ENCODE data around the gene TCTN2.

The TCTN2 gene

GRCh38 chr12:123634142-123634561 is 36.8 kb upstream of the TCTN2 start:
- no peaks in the 10 kb centered on the region for H3K27me3 ChIP-seq (ENCODE audit: insufficient read depth, low read length, poor library complexity)
- no peaks in the 10 kb centered on the region for H4K20me1 ChIP-seq (ENCODE audit: insufficient read depth, low read length)
- ATAC-seq (ENCODE audit: insufficient read depth, low read depth): no peak
- H3K4me1 ChIP-seq (ENCODE audit: insufficient read depth, low read length): peaks cover 26% of the 10 kb centered on the region
- no peaks in the 10 kb centered on the region for H3K9me3 ChIP-seq (ENCODE audit: insufficient read depth, low read length, severe bottlenecking)
- H3K4me2 ChIP-seq (ENCODE audit: insufficient read depth, low read length): peak overlapping the region; percentile 66
- peak overlapping the region; percentile 95 for H3K27ac ChIP-seq (ENCODE audit: low read length)
- peak overlapping the region; percentile 96 to 98 for H3K4me3 ChIP-seq (ENCODE audit: low read depth in 1 of 2, low read length in 2 of 2)
- no peak for TF ChIP-seq CTCF (IDR thresholded peaks at IDR 0.05; ENCODE audit: borderline replicate concordance, extremely low read depth, low read length, poor library complexity, severe bottlenecking)
- TF ChIP-seq EZH2 (IDR thresholded peaks at IDR 0.05; ENCODE audit: borderline replicate concordance, low read depth, low read length, severe bottlenecking): no peak
- DNase-seq: peak; percentile 24
- peaks cover 61% of the 10 kb centered on the region for H3K79me2 ChIP-seq (ENCODE audit: insufficient read depth, low read length)
- peak overlapping the region; percentile 99 for H2AFZ ChIP-seq (ENCODE audit: low read depth, low read length)
- H3K9ac ChIP-seq (ENCODE audit: low read depth, low read length): peak overlapping the region; percentile 96
- peaks cover 19% of the 10 kb centered on the region for H3K36me3 ChIP-seq (ENCODE audit: insufficient read depth, low read length)

DNA sequence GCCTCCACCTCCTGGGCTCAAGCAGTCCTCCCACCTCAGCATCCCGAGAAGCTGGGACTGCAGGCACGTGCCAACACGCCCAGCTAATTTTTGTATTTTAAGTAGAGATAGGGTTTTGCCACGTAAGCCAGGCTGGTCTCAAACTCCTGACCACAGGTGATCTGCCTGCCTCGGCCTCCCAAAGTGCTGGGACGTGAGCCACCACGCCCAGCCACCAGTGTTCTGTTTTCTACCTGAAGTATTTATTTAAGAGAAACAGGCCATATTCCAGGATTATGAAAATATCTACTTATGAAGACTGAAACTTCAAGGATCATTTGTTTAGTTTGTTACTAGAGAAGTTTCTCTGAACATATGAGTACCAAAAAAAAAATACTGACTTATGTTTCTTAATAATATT is 27.0 kb upstream of the TCTN2 start:
- no peaks in the 10 kb centered on the region for H3K4me1 ChIP-seq (ENCODE audit: insufficient read depth, low read length)
- no peak overlapping the region for H3K4me3 ChIP-seq (ENCODE audit: low read depth in 1 of 2, low read length in 2 of 2)
- no peak for DNase-seq
- H3K9me3 ChIP-seq (ENCODE audit: insufficient read depth, low read length, severe bottlenecking): no peaks in the 10 kb centered on the region
- H4K20me1 ChIP-seq (ENCODE audit: insufficient read depth, low read length): no peaks in the 10 kb centered on the region
- H3K27ac ChIP-seq (ENCODE audit: low read length): no peak overlapping the region
- peaks cover 17% of the 10 kb centered on the region for H3K79me2 ChIP-seq (ENCODE audit: insufficient read depth, low read length)
- no peak overlapping the region for H3K4me2 ChIP-seq (ENCODE audit: insufficient read depth, low read length)
- no peaks in the 10 kb centered on the region for H3K27me3 ChIP-seq (ENCODE audit: insufficient read depth, low read length, poor library complexity)
- H2AFZ ChIP-seq (ENCODE audit: low read depth, low read length): no peak overlapping the region
- H3K36me3 ChIP-seq (ENCODE audit: insufficient read depth, low read length): peaks cover 69% of the 10 kb centered on the region
- TF ChIP-seq EZH2 (IDR thresholded peaks at IDR 0.05; ENCODE audit: borderline replicate concordance, low read depth, low read length, severe bottlenecking): no peak
- no peak for TF ChIP-seq CTCF (IDR thresholded peaks at IDR 0.05; ENCODE audit: borderline replicate concordance, extremely low read depth, low read length, poor library complexity, severe bottlenecking)
- no peak overlapping the region for H3K9ac ChIP-seq (ENCODE audit: low read depth, low read length)
- ATAC-seq (ENCODE audit: insufficient read depth, low read depth): no peak

DNA sequence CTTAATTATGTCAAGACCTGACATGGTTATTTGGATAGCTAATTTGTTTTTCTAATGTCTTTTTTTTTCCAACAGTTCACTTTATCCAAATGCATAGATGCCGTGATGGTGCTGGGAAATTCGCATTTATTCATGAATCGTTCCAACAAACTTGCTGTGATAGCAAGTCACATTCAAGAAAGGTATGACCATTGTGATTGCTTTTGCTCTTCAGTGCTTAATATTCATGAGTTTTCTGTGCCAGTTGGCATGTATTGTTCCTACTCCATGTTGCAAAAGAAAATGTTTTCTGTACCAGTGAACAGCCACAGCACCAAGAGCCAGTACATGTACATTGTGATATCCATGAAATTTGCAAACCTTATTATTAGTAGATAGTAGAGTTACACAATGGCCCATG is 25.5 kb upstream of the TCTN2 start:
- Histone ChIP-seq H3K79me2 (ENCODE audit: insufficient read depth, low read length) (peaks cover 15% of the 10 kb centered on the region), H3K4me1 (ENCODE audit: insufficient read depth, low read length) (no peaks in the 10 kb centered on the region), H3K27ac (ENCODE audit: low read length) (no peak overlapping the region), H3K9ac (ENCODE audit: low read depth, low read length) (no peak overlapping the region), H3K9me3 (ENCODE audit: insufficient read depth, low read length, severe bottlenecking) (no peaks in the 10 kb centered on the region), H2AFZ (ENCODE audit: low read depth, low read length) (no peak overlapping the region), H4K20me1 (ENCODE audit: insufficient read depth, low read length) (no peaks in the 10 kb centered on the region; the same call in 1 of the 2 replicates), H3K36me3 (ENCODE audit: insufficient read depth, low read length) (peaks cover 74% of the 10 kb centered on the region), H3K4me2 (ENCODE audit: insufficient read depth, low read length) (no peak overlapping the region), H3K27me3 (ENCODE audit: insufficient read depth, low read length, poor library complexity) (no peaks in the 10 kb centered on the region), H3K4me3 (ENCODE audit: low read depth in 1 of 2, low read length in 2 of 2) (no peak overlapping the region)
- no peak for DNase-seq
- no peak for ATAC-seq (ENCODE audit: insufficient read depth, low read depth)
- TF ChIP-seq EZH2 (IDR thresholded peaks at IDR 0.05; ENCODE audit: borderline replicate concordance, low read depth, low read length, severe bottlenecking) (no peak), CTCF (IDR thresholded peaks at IDR 0.05; ENCODE audit: borderline replicate concordance, extremely low read depth, low read length, poor library complexity, severe bottlenecking) (no peak)

GRCh38 chr12:123645878-123646277 is 25.0 kb upstream of the TCTN2 start:
- DNase-seq: no peak
- no peaks in the 10 kb centered on the region for H3K27me3 ChIP-seq (ENCODE audit: insufficient read depth, low read length, poor library complexity)
- TF ChIP-seq EZH2 (IDR thresholded peaks at IDR 0.05; ENCODE audit: borderline replicate concordance, low read depth, low read length, severe bottlenecking) (no peak), CTCF (IDR thresholded peaks at IDR 0.05; ENCODE audit: borderline replicate concordance, extremely low read depth, low read length, poor library complexity, severe bottlenecking) (peak; percentile 6)

More at GRCh38 chr12:123645878-123646277, 25.0 kb upstream of the TCTN2 start:
- H3K4me1 ChIP-seq (ENCODE audit: insufficient read depth, low read length): no peaks in the 10 kb centered on the region
- no peak overlapping the region for H3K4me2 ChIP-seq (ENCODE audit: insufficient read depth, low read length)
- H3K79me2 ChIP-seq (ENCODE audit: insufficient read depth, low read length): peaks cover 12% of the 10 kb centered on the region
- H3K36me3 ChIP-seq (ENCODE audit: insufficient read depth, low read length): peaks cover 73% of the 10 kb centered on the region
- H2AFZ ChIP-seq (ENCODE audit: low read depth, low read length): no peak overlapping the region
- H3K27ac ChIP-seq (ENCODE audit: low read length): no peak overlapping the region
- no peak for ATAC-seq (ENCODE audit: insufficient read depth, low read depth)
- no peaks in the 10 kb centered on the region for H3K9me3 ChIP-seq (ENCODE audit: insufficient read depth, low read length, severe bottlenecking)
- no peak overlapping the region for H3K9ac ChIP-seq (ENCODE audit: low read depth, low read length)
- H3K4me3 ChIP-seq (ENCODE audit: low read depth in 1 of 2, low read length in 2 of 2): no peak overlapping the region
- no peaks in the 10 kb centered on the region; the same call in 1 of the 2 replicates for H4K20me1 ChIP-seq (ENCODE audit: insufficient read depth, low read length)

Measured in DND-41 (cell line).